Naive B cell (primary cell): ENCODE measurements around the gene CAV3. TPM values are rescaled to one million over a fixed set of nuclear protein-coding genes. Genes with fewer than 3 reads are reported as not detected.
A peak's percentile ranks its signal among the peaks of the same experiment; 100 is the strongest.

Source experiments
- ATAC-seq, 2 donors: fragments of 150-1000 bp; cut with Tn5 transposase; 2 replicates each; pipeline ENCODE4 v1.10.0; 2021; ENCODE audit warnings: low read depth in 2 of 2, mild to moderate bottlenecking in 2 of 2, moderate library complexity in 2 of 2
- DNase-seq: peaks from one replicate; pipeline ENCODE4 v3.0.0; 2022
- H3K27ac Mint-ChIP-seq, 6 donors: one replicate each; pipeline ENCODE4 v1.8.0; 2020 to 2022; ENCODE audit warnings: mild to moderate bottlenecking in 6 of 6, mixed read lengths in 6 of 6, moderate library complexity in 5 of 6, inconsistent platforms in 2 of 6
- H3K27me3 Mint-ChIP-seq, 3 donors: one replicate each; pipeline ENCODE4 v1.8.0; 2021 to 2022; ENCODE audit warnings: mixed read lengths in 3 of 3, mild to moderate bottlenecking in 1 of 3
- H3K36me3 Mint-ChIP-seq, 2 donors: one replicate each; pipeline ENCODE4 v1.8.0; 2020 to 2022; ENCODE audit warnings: mixed read lengths in 2 of 2, inconsistent platforms in 1 of 2, mild to moderate bottlenecking in 1 of 2
- H3K4me1 Mint-ChIP-seq, 3 donors: one replicate each; pipeline ENCODE4 v1.8.0; 2020 to 2022; ENCODE audit warnings: mixed read lengths in 3 of 3, inconsistent platforms in 1 of 3, mild to moderate bottlenecking in 1 of 3, moderate library complexity in 1 of 3
- H3K4me3 Mint-ChIP-seq, 8 donors: one replicate each; pipeline ENCODE4 v1.8.0; 2020 to 2022; ENCODE audit warnings: mild to moderate bottlenecking in 8 of 8, mixed read lengths in 8 of 8, moderate library complexity in 8 of 8, inconsistent platforms in 2 of 8
- H3K9me3 Mint-ChIP-seq, 7 donors: one replicate each; pipeline ENCODE4 v1.8.0; 2020 to 2022; ENCODE audit warnings: mixed read lengths in 7 of 7, mild to moderate bottlenecking in 5 of 7, inconsistent platforms in 2 of 7, moderate library complexity in 1 of 7
- polyA plus RNA-seq, 6 donors: library from polyadenylated mRNA; unstranded; fragments of 300-500 nt; fragmentation: Illumina TruSeq; gene quantifications; one replicate each; pipeline ENCODE4 v1.2.3, GENCODE V29; 2021; ENCODE audit warnings: low read depth in 6 of 6

The CAV3 gene
- polyA plus RNA-seq, 6 donors from 2014 or later = 0.48 TPM; not detected in 5

- Mint-ChIP-seq H3K4me1 (no peaks in the 10 kb centered on the region), H3K36me3 (no peaks in the 10 kb centered on the region), H3K27me3 (peaks cover 0 to 6% (median 0%) of the 10 kb centered on the region in 3 donors), H3K27ac (no peak overlapping the region), H3K4me3 (peak overlapping the region in 1 of 8 donors; percentile 47), H3K9me3 (no peaks in the 10 kb centered on the region)
- DNase-seq (no peak), ATAC-seq (no peak)
Measured at GRCh38 chr3:8760091-8760490, 26.5 kb downstream of the CAV3 start.

DNA sequence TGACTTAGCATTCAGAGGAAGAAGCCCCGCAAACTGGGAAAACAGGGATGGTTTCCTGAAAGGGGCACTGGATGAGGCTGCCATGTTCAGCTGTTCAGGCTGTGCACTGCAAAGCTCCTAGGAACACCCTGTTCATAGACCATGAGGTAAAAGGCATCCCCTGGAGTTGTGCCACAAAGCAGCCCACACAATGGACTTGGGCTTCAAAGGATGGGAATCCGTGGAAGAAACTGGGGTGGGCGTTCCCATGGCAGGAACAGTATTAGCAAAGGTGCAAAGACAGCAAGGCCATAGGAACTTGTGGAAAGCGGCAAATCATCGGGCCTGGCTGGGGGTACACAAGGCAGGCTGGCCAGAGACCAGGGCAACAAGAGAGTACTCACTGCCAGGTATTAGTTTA, 26.9 kb downstream of the CAV3 start:
- H3K4me1 Mint-ChIP-seq = no peaks in the 10 kb centered on the region
- H3K27me3 Mint-ChIP-seq = peaks cover 0 to 7% (median 0%) of the 10 kb centered on the region in 3 donors
- H3K4me3 Mint-ChIP-seq = peak overlapping the region in 1 of 8 donors; percentile 52
- peak overlapping the region in 1 of 6 donors; percentile 53 for H3K27ac Mint-ChIP-seq
- H3K36me3 Mint-ChIP-seq = no peaks in the 10 kb centered on the region
- no peaks in the 10 kb centered on the region for H3K9me3 Mint-ChIP-seq
- DNase-seq (no peak), ATAC-seq (no peak)

GRCh38 chr3:8761866-8762265, 28.3 kb downstream of the CAV3 start:
- DNase-seq (no peak), ATAC-seq (no peak)
- Mint-ChIP-seq H3K4me1 (peaks cover 0 to 3% (median 0%) of the 10 kb centered on the region in 3 donors), H3K27ac (no peak overlapping the region), H3K27me3 (peaks cover under 1 to 8% (median 7%) of the 10 kb centered on the region in 3 donors), H3K36me3 (no peaks in the 10 kb centered on the region), H3K9me3 (no peaks in the 10 kb centered on the region), H3K4me3 (no peak overlapping the region)

GRCh38 chr3:8762607-8763377, 29.2 kb downstream of the CAV3 start:
- DNase-seq (no peak), ATAC-seq (no peak)
- H3K9me3 Mint-ChIP-seq = no peaks in the 10 kb centered on the region
- no peaks in the 10 kb centered on the region for H3K36me3 Mint-ChIP-seq
- H3K27ac Mint-ChIP-seq = no peak overlapping the region
- no peak overlapping the region for H3K4me3 Mint-ChIP-seq
- peaks cover 0 to 3% (median 0%) of the 10 kb centered on the region in 3 donors for H3K4me1 Mint-ChIP-seq
- peaks cover 7 to 11% (median 7%) of the 10 kb centered on the region in 3 donors for H3K27me3 Mint-ChIP-seq

- Mint-ChIP-seq H3K27me3 (peaks cover 17 to 24% (median 21%) of the 10 kb centered on the region in 3 donors), H3K9me3 (no peaks in the 10 kb centered on the region), H3K4me3 (no peak overlapping the region), H3K4me1 (peaks cover 10 to 17% (median 13%) of the 10 kb centered on the region in 3 donors), H3K27ac (no peak overlapping the region), H3K36me3 (no peaks in the 10 kb centered on the region)
- DNase-seq = no peak
- ATAC-seq = no peak
Measured at GRCh38 chr3:8764528-8764927, 30.9 kb downstream of the CAV3 start.

DNA sequence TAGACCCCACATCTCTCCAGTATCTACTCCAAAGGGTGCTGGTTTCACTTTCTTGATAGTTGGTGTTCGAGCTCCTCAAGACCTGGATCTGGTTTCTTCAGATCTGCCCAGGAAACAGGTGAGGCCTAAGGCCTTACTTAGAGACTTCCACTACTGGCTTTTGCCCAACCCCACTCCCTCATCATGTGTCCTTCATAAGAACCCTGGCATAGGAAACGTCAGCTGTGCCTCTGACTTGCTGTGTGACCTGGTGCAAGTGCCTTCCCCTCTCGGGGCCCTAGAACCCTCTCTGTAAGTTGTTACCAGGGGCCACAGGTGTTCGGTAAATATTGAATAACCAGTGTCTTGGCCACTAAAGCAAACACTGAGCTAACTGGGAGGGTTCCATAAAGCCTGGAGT, 31.9 kb downstream of the CAV3 start:
- Mint-ChIP-seq H3K36me3 (no peaks in the 10 kb centered on the region), H3K27ac (no peak overlapping the region), H3K9me3 (no peaks in the 10 kb centered on the region), H3K4me3 (no peak overlapping the region), H3K27me3 (peaks cover 26 to 30% (median 30%) of the 10 kb centered on the region in 3 donors), H3K4me1 (peaks cover 14 to 22% (median 15%) of the 10 kb centered on the region in 3 donors)
- DNase-seq (no peak), ATAC-seq (no peak)

DNA sequence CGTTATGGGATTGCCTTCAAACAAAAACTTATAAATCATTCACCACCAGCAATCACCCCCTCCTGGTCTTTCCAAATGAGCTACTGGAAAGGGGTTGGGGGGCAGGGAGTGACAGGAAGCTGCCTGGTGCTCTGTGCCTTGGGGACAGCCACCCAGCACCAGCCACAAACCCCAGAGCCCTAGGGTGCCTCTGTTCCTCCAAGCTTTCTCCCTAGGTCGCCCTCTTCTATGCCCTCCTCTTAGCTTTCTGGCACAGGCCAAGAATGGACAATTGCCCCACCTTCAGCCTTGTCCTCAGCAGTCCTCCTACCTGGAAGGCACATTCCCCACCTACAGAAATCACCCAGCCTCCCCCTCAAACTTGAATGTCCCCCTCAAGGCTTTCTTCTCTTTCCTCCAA, 32.5 kb downstream of the CAV3 start:
- Mint-ChIP-seq H3K27me3 (peaks cover 28 to 34% (median 33%) of the 10 kb centered on the region in 3 donors), H3K9me3 (no peaks in the 10 kb centered on the region), H3K27ac (no peak overlapping the region), H3K4me3 (peak overlapping the region in 1 of 8 donors; percentile 29), H3K36me3 (no peaks in the 10 kb centered on the region), H3K4me1 (peaks cover 14 to 22% (median 15%) of the 10 kb centered on the region in 3 donors)
- DNase-seq = no peak
- ATAC-seq = no peak

GRCh38 chr3:8767256-8767666, 33.7 kb downstream of the CAV3 start:
- DNase-seq (no peak), ATAC-seq (no peak)
- Mint-ChIP-seq H3K27me3 (peaks cover 35 to 43% (median 35%) of the 10 kb centered on the region in 3 donors), H3K27ac (peak overlapping the region in 1 of 6 donors; percentile 31), H3K4me3 (peak overlapping the region in 5 of 8 donors; percentile 29 to 77 (median 70)), H3K4me1 (peaks cover 14 to 22% (median 15%) of the 10 kb centered on the region in 3 donors), H3K9me3 (no peaks in the 10 kb centered on the region), H3K36me3 (no peaks in the 10 kb centered on the region)

DNA sequence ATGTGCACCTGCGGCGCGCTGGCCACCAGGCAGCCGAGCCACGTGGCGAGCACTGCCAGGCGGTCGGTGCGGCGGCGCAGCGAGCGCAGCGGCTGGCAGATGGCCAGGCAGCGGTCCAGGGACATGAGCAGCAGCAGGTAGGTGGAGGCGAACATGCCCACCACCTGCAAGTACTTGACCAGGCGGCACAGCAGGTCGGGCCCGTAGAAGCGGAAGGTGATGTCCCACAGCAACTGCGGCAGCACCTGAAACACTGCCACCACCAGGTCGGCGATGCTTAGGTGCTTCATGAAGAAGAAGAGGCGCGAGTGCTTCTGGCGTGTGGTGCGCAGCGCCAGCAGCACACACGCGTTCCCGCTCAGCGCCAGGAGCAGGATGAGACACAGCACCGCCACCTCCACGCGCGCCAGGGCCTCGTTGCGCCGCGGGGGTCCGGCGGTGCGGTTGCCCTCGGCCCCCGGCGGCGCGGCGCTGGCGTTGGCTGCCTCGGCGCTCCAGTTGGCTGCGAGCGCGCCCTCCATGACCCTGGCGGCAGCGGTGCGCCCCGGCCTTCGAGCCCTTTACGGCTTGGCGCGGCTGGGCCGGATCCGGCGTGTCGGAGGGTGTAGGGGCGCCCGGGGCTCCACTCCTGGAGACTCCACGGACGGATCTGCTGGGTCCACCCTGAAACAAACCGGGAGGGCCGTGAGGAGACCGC, 34.2 kb downstream of the CAV3 start:
- H3K36me3 Mint-ChIP-seq = no peaks in the 10 kb centered on the region
- H3K4me1 Mint-ChIP-seq = peaks cover 14 to 22% (median 15%) of the 10 kb centered on the region in 3 donors
- H3K27ac Mint-ChIP-seq = no peak overlapping the region
- no peaks in the 10 kb centered on the region for H3K9me3 Mint-ChIP-seq
- no peak for DNase-seq
- H3K27me3 Mint-ChIP-seq = peaks cover 35 to 43% (median 35%) of the 10 kb centered on the region in 3 donors
- peak in 1 of 2 donors; percentile 27 for ATAC-seq
- H3K4me3 Mint-ChIP-seq = peak overlapping the region in 7 of 8 donors; percentile 29 to 87 (median 70)

GRCh38 chr3:8768364-8769087, 34.9 kb downstream of the CAV3 start:
- Mint-ChIP-seq H3K27ac (peak overlapping the region in 4 of 6 donors; percentile 48 to 94 (median 72)), H3K36me3 (no peaks in the 10 kb centered on the region), H3K4me3 (peak overlapping the region in 7 of 8 donors; percentile 36 to 87 (median 74)), H3K9me3 (no peaks in the 10 kb centered on the region), H3K4me1 (peaks cover 14 to 22% (median 15%) of the 10 kb centered on the region in 3 donors), H3K27me3 (peaks cover 32 to 43% (median 35%) of the 10 kb centered on the region in 3 donors)
- ATAC-seq = peak; percentile 15 to 29
- DNase-seq = no peak

GRCh38 chr3:8769088-8769822, 35.7 kb downstream of the CAV3 start, which contains the start of gene OXTR:
TSS of gene OXTR (minus strand) at chr3:8769613. CDS start at chr3:8768187, 1,426 bp downstream.
- peak; percentile 25 for DNase-seq
- H3K9me3 Mint-ChIP-seq = no peaks in the 10 kb centered on the region
- H3K27ac Mint-ChIP-seq = peak within 1 kb of the TSS in 4 of 6 donors; percentile 48 to 94 (median 72)
- H3K4me3 Mint-ChIP-seq = peak within 1 kb of the TSS in 7 of 8 donors; percentile 52 to 87 (median 80)
- peaks cover 14 to 22% (median 15%) of the 10 kb centered on the region in 3 donors for H3K4me1 Mint-ChIP-seq
- peaks cover 32 to 43% (median 35%) of the 10 kb centered on the region in 3 donors for H3K27me3 Mint-ChIP-seq
- ATAC-seq = peak; percentile 72 to 79
- H3K36me3 Mint-ChIP-seq = no peaks in the 10 kb centered on the region

GRCh38 chr3:8773941-8774542, 40.4 kb downstream of the CAV3 start:
- ATAC-seq = no peak
- Mint-ChIP-seq H3K27ac (no peak overlapping the region), H3K27me3 (peaks cover 26 to 46% (median 42%) of the 10 kb centered on the region in 3 donors), H3K36me3 (no peaks in the 10 kb centered on the region), H3K4me1 (peaks cover 7 to 10% (median 7%) of the 10 kb centered on the region in 3 donors), H3K9me3 (peaks cover 0 to 1% (median 0%) of the 10 kb centered on the region in 7 donors), H3K4me3 (no peak overlapping the region)
- no peak for DNase-seq
